ENCODE data around the gene CHAT.

Gene CHAT

DNA sequence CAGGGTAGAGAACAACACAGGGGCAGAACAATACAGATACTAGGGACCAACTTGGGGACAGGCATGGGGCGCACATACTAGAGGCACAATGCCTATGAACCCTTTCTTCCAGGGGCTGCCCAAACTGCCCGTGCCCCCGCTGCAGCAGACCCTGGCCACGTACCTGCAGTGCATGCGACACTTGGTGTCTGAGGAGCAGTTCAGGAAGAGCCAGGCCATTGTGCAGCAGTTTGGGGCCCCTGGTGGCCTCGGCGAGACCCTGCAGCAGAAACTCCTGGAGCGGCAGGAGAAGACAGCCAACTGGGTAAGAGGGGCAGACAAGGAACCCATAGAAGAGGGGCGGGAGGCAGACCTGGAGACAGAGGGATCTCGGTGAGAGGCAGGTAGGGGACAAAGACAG, 5.8 kb downstream of the CHAT start:
- TF ChIP-seq ZNF8 (CRISPR knock-in tag; IDR thresholded peaks at IDR 0.05) (no peak), BACH2 (CRISPR knock-in tag; IDR thresholded peaks at IDR 0.05; ENCODE audit: borderline replicate concordance) (no peak), TOX (CRISPR knock-in tag; IDR thresholded peaks at IDR 0.05; ENCODE audit: borderline replicate concordance) (no peak)
- ATAC-seq, result no peak

DNA sequence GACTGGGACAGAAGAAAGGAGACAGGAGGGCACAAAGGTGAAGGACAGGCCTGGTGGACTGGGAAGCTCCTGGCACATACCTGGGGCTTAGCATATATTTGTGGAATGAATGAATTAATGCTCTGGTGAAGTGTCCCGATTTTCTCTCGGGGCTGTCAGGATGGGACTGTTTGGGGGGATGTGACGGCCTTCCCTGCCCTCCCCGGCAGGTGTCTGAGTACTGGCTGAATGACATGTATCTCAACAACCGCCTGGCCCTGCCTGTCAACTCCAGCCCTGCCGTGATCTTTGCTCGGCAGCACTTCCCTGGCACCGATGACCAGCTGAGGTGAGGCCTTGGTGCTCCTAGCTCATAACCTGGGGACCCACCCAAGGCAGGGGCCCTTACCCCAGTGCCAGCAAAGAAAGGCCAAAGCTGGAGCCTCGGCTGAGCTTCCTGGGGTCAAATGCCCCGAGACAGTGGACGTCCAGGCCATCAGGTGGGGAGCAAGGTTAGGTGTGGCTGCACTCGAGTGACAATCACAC, 6.5 kb downstream of the CHAT start:
- TF ChIP-seq SNAI2 (CRISPR knock-in tag; IDR thresholded peaks at IDR 0.05) (no peak), TOX (CRISPR knock-in tag; IDR thresholded peaks at IDR 0.05; ENCODE audit: borderline replicate concordance) (no peak), ESRRG (CRISPR knock-in tag; IDR thresholded peaks at IDR 0.05) (no peak), GLIS3 (CRISPR knock-in tag; IDR thresholded peaks at IDR 0.05) (no peak), ZFP30 (CRISPR knock-in tag; IDR thresholded peaks at IDR 0.05) (no peak), BACH2 (CRISPR knock-in tag; IDR thresholded peaks at IDR 0.05; ENCODE audit: borderline replicate concordance) (no peak), ZC3H10 (CRISPR knock-in tag; IDR thresholded peaks at IDR 0.05) (no peak), CSDC2 (CRISPR knock-in tag; IDR thresholded peaks at IDR 0.05) (no peak), RARB (CRISPR knock-in tag; IDR thresholded peaks at IDR 0.05) (no peak), ZNF8 (CRISPR knock-in tag; IDR thresholded peaks at IDR 0.05) (no peak)
- TF ChIP-seq, protein P1, sequence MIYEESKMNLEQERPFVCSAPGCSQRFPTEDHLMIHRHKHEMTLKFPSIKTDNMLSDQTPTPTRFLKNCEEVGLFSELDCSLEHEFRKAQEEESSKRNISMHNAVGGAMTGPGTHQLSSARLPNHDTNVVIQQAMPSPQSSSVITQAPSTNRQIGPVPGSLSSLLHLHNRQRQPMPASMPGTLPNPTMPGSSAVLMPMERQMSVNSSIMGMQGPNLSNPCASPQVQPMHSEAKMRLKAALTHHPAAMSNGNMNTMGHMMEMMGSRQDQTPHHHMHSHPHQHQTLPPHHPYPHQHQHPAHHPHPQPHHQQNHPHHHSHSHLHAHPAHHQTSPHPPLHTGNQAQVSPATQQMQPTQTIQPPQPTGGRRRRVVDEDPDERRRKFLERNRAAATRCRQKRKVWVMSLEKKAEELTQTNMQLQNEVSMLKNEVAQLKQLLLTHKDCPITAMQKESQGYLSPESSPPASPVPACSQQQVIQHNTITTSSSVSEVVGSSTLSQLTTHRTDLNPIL (CRISPR knock-in tag; IDR thresholded peaks at IDR 0.05; ENCODE audit: low read depth), result no peak
- no peak for ATAC-seq

DNA sequence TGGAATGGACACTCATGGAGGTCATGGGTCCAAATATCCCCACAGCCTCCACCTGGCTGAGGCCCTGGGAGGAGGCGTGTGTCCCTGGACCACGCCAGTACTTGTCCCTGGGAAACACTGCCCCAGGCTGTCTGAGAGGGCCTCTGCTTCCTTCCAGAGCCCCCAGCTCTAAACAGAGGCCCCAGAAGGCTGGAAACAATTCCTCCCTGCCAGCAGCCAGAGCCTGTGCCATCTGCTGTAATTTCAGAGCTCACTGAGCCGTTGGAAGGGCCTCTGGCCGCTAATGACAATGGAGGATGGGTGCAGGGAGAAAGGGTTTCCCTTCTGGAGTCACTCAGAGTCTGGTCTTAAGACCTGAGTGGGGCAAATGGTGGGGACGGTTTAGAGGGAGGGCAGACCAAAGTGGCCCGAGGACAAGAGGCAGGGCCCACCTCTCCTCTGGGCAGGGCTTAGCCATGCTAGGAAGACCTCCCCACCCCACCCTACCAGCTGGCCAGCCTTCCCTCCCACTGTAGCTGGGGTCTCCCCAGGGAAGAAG, 7.1 kb downstream of the CHAT start:
- TF ChIP-seq PPARA (CRISPR knock-in tag; IDR thresholded peaks at IDR 0.05; ENCODE audit: borderline replicate concordance), result no peak
- no peak for ATAC-seq

DNA sequence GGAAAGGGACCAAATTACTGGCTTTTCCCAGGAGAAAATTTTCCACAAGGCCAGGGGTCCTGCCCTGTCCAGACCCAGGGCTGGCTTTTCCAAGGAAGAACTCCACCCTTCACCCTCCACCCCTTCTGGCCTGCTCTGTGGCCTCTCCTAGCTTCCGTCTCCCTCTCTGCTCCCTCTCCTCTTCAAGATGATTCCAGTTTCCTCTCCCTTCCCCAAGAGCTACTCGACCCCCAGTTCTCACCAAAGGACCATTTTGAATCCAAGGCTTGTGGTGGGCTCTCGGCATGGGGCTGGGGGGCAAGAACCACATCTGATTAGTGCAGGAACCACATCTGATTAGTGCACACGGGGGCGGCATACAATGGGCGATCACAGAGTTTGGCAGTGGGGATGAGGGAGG, 7.7 kb downstream of the CHAT start:
- ATAC-seq, result no peak
- no peak for TF ChIP-seq ZNF70 (CRISPR knock-in tag; IDR thresholded peaks at IDR 0.05)
- no peak for TF ChIP-seq ZFP30 (CRISPR knock-in tag; IDR thresholded peaks at IDR 0.05)
- no peak for TF ChIP-seq ZC3H10 (CRISPR knock-in tag; IDR thresholded peaks at IDR 0.05)
- TF ChIP-seq ZNF8 (CRISPR knock-in tag; IDR thresholded peaks at IDR 0.05), result no peak
- no peak for TF ChIP-seq SNAI2 (CRISPR knock-in tag; IDR thresholded peaks at IDR 0.05)
- TF ChIP-seq OSR1 (CRISPR knock-in tag; IDR thresholded peaks at IDR 0.05), result no peak
- no peak for TF ChIP-seq ARNTL (CRISPR knock-in tag; IDR thresholded peaks at IDR 0.05; ENCODE audit: borderline replicate concordance, low read depth)
- TF ChIP-seq, protein P2, sequence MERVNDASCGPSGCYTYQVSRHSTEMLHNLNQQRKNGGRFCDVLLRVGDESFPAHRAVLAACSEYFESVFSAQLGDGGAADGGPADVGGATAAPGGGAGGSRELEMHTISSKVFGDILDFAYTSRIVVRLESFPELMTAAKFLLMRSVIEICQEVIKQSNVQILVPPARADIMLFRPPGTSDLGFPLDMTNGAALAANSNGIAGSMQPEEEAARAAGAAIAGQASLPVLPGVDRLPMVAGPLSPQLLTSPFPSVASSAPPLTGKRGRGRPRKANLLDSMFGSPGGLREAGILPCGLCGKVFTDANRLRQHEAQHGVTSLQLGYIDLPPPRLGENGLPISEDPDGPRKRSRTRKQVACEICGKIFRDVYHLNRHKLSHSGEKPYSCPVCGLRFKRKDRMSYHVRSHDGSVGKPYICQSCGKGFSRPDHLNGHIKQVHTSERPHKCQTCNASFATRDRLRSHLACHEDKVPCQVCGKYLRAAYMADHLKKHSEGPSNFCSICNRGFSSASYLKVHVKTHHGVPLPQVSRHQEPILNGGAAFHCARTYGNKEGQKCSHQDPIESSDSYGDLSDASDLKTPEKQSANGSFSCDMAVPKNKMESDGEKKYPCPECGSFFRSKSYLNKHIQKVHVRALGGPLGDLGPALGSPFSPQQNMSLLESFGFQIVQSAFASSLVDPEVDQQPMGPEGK (CRISPR knock-in tag; IDR thresholded peaks at IDR 0.05; ENCODE audit: borderline replicate concordance), result no peak
- no peak for TF ChIP-seq TCF4 (CRISPR knock-in tag; IDR thresholded peaks at IDR 0.05; ENCODE audit: borderline replicate concordance)

DNA sequence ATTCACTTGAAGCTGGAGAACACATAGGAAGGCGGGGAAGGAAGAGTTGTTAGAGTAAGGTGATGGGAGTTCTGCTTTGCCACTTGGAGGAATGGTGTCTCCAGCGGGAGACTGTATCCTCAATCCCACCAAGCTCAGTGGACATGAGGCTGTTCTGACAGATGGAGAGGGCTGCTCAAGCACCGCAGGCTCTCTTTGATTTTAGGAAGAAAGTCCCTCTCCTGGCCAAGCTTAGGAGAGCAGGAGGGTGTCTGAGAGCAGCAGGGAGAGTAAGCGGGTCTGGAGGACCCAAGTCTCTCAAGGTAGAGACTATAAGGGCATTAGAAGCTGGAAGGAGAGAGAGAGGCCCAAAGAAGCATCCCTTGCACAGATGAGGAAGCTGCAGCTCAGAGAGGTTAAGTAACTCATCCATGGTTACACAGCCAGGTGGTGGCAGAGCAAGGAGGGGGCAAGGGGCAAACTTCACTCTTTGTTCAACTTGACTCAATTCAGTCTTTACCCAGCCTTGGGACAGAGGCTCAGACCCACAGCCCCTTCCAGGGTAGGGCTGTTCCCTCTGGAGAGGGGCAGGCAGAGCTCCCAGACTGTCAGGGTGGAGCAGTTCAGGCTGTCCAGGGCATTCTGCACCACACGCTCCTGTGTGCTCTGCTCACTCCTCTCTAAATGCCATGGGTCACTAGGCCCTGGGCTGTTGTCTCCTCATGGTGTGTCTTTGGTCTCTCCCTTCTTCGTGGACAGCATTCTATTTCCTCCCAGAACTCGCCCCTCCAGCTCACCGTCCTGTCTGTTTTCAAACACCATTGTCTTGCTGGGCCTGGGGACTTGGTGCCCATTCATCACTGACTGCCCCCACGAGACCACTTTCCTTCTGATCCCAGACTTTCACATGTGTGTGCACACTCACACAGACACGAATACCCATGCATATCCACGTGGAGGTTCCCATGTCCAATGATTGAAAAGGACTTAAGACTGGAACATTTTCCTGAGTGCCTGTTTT, 8.9 kb downstream of the CHAT start:
- ATAC-seq, result no peak
- no peak for TF ChIP-seq ESRRG (CRISPR knock-in tag; IDR thresholded peaks at IDR 0.05)
- TF ChIP-seq OSR1 (CRISPR knock-in tag; IDR thresholded peaks at IDR 0.05), result no peak
- TF ChIP-seq ZNF565 (CRISPR knock-in tag; conservative IDR thresholded peaks at IDR 0.05; ENCODE audit: low read depth), result no peak
- TF ChIP-seq ZNF70 (CRISPR knock-in tag; IDR thresholded peaks at IDR 0.05), result no peak
- TF ChIP-seq, protein P2 (CRISPR knock-in tag; IDR thresholded peaks at IDR 0.05; ENCODE audit: borderline replicate concordance), result no peak
- TF ChIP-seq, protein P3, sequence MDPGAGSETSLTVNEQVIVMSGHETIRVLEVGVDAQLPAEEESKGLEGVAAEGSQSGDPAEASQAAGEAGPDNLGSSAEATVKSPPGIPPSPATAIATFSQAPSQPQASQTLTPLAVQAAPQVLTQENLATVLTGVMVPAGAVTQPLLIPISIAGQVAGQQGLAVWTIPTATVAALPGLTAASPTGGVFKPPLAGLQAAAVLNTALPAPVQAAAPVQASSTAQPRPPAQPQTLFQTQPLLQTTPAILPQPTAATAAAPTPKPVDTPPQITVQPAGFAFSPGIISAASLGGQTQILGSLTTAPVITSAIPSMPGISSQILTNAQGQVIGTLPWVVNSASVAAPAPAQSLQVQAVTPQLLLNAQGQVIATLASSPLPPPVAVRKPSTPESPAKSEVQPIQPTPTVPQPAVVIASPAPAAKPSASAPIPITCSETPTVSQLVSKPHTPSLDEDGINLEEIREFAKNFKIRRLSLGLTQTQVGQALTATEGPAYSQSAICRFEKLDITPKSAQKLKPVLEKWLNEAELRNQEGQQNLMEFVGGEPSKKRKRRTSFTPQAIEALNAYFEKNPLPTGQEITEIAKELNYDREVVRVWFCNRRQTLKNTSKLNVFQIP (CRISPR knock-in tag; IDR thresholded peaks at IDR 0.05; ENCODE audit: borderline replicate concordance, low read depth), result no peak
- no peak for TF ChIP-seq BACH2 (CRISPR knock-in tag; IDR thresholded peaks at IDR 0.05; ENCODE audit: borderline replicate concordance)
- no peak for TF ChIP-seq ARNTL (CRISPR knock-in tag; IDR thresholded peaks at IDR 0.05; ENCODE audit: borderline replicate concordance, low read depth)
- TF ChIP-seq RARB (CRISPR knock-in tag; IDR thresholded peaks at IDR 0.05), result no peak
- TF ChIP-seq SNAI2 (CRISPR knock-in tag; IDR thresholded peaks at IDR 0.05), result no peak

Measured in SK-N-SH treated with all-trans-retinoic acid at 6 μM for 48 hours (cell line).